NCI-H1105 (cell line): ENCODE measurements around the gene CDON.

Experiments
- DNase-seq: peaks from one replicate; lab custom pipeline; 2025; lab: John Stamatoyannopoulos, UW

Gene CDON, protein sequence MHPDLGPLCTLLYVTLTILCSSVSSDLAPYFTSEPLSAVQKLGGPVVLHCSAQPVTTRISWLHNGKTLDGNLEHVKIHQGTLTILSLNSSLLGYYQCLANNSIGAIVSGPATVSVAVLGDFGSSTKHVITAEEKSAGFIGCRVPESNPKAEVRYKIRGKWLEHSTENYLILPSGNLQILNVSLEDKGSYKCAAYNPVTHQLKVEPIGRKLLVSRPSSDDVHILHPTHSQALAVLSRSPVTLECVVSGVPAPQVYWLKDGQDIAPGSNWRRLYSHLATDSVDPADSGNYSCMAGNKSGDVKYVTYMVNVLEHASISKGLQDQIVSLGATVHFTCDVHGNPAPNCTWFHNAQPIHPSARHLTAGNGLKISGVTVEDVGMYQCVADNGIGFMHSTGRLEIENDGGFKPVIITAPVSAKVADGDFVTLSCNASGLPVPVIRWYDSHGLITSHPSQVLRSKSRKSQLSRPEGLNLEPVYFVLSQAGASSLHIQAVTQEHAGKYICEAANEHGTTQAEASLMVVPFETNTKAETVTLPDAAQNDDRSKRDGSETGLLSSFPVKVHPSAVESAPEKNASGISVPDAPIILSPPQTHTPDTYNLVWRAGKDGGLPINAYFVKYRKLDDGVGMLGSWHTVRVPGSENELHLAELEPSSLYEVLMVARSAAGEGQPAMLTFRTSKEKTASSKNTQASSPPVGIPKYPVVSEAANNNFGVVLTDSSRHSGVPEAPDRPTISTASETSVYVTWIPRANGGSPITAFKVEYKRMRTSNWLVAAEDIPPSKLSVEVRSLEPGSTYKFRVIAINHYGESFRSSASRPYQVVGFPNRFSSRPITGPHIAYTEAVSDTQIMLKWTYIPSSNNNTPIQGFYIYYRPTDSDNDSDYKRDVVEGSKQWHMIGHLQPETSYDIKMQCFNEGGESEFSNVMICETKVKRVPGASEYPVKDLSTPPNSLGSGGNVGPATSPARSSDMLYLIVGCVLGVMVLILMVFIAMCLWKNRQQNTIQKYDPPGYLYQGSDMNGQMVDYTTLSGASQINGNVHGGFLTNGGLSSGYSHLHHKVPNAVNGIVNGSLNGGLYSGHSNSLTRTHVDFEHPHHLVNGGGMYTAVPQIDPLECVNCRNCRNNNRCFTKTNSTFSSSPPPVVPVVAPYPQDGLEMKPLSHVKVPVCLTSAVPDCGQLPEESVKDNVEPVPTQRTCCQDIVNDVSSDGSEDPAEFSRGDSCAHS (N-terminal part only)

DNA sequence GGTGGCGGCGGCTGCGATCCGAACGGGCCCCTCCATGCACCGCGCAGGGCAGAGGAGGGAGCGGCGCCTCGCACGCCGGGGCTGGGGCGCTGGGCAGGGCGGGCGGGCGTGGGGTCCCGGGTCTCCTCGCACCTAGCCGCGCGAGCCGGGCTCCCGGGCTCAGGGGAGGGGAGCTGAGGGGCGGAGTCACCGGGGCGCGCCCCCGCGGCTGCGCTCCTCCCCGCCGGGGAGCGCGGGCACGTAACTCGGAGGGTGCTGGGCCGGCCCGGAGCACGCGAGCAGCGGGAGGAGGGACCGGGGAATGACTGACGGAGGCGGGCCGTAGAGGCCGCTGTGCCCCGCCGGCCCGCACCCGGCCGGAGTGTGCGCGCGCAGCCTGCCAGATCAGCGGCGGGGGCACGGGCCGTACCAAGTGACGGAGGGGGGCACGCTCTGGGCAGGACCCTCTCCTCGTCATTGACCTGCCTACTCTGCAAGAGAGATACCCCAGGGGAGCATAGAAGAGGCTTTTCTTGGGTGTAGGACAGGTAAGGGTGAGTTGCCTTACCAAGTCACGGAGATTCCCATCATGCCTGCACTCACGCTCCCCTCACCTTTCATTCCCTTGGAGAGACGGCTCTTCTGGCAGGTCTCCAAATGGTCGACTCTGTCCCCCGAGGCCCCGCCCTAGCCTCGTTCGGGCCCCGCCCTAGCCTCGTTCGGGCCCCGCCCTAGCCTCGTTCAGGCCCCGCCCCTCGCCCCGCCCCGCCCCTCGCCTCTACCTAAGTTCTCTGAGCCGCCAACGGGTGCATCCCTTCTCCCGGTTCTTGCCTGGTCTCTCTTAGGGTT is at the start of gene CDON:
Gene CDON (minus strand): TSS at position 188 of the 828 bp plus-strand sequence. CDS start 39,390 bp downstream, outside the sequence.
- DNase-seq = peak; percentile 97

DNA sequence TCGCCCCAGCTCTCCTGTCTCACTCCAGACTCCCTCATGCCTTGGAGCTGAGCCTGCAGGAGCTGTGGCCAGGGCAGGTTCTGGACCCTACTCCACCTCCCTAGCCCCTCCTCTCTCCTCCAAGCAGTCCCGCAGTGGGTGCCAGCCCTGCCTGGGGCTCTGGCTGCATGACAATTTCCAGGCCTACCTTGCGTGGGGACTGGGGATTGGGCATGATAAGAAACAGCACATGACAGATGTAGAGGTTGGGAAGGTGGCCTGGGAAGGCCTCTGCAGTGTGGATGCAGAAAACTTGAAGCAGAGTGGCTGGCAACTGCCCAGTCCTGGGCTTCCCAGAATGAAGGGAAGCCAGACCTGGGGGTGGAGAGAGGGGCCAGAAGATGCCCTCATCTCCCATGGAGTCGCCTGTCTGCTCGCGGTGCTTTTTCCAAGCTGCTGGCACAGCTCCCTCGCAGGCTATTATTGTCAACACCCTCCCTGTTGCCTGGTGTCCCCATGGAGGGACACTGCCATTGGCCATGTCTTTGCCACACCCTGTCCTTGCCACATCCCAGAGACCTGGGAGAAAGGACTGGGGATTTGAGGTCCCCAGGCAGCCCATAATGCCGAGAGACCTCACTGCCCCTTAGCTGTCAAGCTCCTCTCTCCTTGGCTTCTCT is 48.9 kb upstream of the CDON start:
- no peak for DNase-seq

GRCh38 chr11:126109941-126110731 is 47.5 kb upstream of the CDON start:
- DNase-seq = no peak

DNA sequence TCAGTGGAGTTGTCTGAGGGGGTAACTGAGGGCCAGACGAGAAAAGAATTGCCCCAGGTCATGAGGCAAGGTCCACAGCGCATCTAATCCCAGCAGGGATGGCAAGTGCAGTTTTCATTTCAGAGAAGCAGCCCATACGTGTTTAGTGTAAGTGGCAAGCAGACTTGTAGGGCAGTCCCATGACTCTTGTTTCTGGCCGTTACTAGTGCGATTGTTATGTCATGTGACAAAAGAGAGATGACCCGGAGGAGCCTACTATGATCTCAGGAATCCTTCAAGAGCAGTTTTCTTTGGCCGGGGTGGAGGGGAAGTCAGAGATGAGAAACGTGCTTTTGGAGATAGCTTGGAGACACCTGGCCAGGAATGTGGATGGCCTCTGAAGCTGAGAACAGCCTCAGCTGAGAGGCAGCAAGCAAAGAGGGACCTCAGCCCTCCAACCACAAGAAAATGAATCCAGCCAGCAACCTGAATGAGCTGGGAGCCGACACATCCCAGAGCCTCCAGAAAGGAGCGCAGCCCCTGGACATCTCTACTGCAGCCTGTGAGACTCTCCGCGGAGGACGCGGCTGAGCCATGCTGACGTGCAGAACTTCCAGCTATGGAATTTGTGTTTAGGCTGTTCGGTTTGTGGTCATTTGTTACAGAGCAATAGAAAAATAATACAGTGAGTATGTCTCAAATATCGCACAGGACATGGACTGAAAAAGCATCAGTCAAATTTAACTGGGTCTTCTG is 44.1 kb upstream of the CDON start:
- DNase-seq = no peak

DNA sequence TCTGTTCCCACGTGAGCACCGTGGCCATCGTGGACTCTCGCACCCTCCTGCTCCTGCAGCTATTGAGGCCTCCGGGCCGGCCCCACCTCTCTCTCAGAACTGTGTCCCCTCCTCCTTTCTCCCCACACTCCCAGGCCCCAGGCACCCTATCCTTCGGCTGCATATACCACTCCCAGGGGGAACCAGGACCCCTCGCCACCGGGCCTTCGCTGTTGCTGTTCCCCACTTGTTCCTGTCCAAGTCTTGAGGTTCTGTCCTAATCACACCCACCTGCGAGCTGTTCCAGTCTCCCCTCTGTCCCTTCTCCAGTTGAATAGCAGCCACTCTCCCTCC is 43.0 kb upstream of the CDON start:
- no peak for DNase-seq

DNA sequence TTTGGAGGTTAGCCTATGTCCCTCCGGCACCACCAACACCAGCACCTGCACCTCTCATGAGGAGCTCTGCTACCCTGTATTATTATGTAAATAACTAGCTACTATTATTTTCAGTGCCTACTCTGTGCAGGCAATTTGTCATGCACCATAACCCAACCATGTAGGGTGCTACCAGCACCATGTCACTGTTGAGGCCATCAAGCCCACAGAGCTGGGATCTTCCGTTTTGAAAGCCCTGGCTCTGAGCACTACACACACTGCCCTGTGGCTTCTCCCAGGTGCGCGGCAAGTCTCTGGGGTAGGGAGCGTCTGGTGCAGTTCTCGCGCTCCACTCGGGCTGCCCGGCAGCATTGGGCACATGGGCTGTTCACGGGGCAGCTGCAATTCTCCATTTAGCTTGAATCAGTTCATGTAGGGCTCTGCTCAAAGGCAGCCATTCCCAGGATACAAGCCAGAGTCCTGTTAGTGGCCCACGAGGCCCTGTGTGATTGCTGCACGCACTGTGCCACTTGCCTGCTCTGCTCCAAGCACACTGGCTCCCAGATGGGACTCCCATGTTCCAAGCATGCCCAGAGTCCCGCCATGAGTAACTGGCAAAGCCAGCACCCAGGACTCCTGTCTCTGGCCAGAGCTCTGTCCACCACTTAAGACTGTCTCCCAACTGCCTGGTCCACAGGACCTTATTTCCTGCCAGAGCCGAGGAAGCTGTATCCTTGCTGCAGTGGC is 42.5 kb upstream of the CDON start:
- no peak for DNase-seq

DNA sequence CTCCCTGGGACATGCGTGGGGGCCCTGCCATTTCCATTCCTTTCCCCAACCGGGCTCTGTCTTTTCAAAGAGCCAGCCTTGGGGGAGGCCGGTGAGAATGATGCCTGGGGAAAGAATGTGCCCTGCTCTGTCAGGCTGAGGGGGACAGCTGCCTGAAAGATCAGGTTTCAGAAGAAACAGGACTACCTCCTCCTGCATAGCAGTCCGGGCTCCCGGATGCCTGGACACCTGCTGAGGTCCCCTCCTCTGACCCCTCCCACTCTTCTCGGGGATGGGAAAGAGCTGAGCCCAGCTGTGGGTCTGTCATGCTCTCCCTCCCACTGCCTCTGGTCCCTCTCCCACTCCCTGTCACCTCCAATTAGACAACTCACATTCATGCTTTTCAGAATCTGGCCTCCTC is 41.8 kb upstream of the CDON start:
- peak; percentile 42 for DNase-seq

- DNase-seq = no peak
These were observed 40.5 kb upstream of the CDON start for GRCh38 chr11:126103150-126103549.

GRCh38 chr11:126102436-126102981 is 39.8 kb upstream of the CDON start:
- DNase-seq = peak; percentile 6

DNA sequence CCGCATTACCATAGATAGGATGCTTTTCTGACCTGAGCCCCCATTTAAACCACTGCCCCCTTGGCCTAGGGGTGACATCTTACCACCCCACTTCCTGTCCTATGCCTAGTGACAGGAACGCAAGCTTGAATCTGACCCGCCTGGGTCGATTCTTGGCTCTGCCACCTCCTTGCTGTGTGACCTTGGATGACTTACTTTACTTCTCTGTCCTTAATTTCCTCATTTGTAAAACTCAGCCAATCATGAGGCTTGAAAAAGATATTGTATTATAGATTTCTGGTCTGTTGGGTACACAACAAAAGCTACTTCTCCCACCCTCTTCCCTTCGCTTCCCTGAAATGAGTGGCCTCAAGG is 39.2 kb upstream of the CDON start:
- no peak for DNase-seq

DNA sequence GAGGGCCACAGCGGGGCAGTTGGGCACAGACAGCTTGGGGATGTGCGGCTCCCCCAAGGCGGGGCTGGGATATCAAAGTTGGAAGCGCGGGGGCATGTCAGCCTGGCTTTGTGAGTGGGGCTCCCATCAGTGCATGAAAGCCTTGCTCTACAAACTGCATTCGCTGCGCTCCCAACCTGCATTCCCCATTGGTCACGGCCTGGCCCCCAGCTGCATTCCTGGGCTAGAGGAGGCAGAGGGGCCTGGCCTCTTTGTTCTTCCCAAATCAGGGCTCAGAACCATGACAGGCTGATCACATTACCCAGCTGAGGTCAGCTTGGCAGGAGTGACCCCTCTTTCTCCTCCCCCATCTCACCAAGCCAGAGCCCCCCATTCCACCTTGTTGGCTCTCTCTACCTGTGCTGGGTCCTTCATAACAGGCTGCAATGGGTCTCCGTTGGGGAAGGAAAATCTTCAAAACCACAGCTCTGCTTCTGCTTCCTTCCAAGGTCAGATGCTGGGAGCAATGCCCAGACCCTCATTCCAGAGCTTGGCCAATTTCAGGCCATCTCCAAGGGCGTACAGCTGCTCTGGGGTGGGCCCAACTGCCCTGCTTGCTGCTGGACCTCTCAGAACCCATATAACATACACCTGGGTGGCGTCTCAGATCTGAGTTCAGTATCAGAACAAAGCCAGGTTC is 38.7 kb upstream of the CDON start:
- no peak for DNase-seq

DNA sequence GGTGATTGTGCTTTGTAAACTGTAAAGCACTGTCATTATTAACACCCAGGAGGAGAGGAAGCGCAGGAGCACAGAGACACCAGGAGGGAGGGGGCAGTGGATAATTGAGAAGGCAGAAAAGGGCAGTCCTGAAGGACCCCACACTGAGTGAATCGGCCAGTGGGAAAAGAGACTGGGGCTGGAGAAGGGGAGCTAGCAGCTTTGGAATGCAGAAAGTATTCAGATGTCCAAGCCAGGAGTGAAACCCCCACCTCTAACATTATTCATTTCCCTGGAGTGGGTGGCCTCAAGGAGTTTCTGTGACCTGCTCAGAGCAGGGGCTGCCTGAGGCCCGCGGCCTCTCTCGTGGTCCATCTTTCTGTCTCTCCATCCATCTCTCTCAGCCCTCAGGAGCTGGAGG is 38.0 kb upstream of the CDON start:
- no peak for DNase-seq

DNA sequence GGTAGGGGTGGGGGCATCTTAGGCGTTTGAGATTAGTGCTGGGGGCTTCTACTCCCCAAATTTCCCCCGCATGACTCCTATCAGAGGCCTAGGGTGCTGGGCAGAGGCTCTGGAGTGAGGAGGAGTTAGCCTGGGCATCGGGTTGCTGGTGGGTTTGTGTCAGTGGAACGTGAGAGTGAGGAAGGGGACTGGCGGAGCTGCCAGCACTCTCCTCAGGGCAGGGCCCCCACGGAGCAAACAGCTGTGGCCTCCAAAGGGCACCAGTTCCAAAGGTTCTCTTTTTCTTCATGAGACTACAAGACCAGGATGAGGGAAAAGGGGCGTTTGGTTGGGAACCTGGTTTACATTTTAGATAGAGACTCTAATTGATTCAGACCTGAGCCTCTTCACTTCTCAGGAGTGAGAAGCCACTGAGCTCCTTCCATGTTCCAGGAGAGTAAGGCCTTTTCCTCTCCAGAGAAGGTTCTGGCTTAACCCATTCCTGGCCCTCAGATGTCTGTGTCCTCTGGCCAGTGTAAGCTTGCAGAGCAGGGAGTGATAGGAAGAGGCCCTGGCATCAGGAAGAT is 35.6 kb upstream of the CDON start:
- no peak for DNase-seq

DNA sequence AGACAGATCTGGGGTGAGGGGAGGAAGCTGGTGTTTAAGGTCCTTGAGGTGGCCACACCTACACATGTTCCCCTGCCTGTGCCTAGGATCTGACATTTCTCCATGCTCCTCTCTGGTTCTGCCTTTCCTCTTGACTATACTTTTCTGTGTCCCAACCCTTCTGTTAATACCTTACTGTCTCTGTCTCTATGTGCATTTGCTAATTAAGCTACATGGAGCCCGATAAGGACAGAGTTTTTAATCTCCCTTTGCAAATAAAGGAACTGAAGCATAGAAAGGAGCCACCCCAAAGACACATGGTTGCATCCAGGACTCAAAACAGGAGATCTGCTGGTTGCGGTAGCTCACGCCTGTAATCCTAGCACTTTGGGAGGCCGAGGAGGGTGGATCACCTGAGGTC is 33.1 kb upstream of the CDON start:
- DNase-seq = no peak

DNA sequence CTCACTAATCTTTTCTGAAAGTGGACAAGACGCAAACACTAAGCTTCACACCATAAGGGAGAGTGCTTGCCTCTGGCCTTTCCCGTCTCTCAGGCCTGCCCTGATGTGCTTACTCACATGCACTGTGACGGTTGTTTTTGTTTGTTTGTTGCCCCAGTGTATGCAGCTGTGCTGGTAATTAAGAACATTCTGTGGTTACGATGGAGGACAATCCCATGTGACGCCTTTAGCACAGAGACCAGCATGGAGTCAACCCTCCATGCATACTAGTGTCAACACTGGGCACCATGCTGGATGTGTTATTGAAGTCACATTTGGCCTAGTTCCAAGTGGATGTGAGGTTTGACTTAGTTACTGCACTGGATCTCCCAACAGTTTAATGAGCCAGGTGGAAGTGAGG is 27.8 kb upstream of the CDON start:
- DNase-seq = peak; percentile 93

DNA sequence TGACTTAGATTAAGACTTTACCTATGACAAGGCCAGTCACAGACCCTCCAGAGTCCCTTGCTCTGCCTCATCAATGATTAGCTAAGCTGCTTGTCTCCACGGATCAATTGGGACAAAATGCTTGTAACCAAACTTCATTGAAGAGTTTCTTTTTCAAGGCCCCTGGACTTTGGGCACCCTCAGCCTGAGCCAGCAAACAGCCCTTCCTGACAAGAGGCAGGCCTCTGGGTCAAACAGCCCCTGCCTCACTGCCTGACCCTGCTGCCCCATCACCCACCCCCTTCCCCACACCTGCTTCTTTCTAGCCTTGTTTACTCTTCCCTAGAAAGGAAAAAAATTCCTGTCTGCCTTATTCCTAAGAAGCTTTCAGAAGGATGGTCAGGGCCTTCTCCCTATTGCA is 26.3 kb upstream of the CDON start:
- DNase-seq = no peak

DNA sequence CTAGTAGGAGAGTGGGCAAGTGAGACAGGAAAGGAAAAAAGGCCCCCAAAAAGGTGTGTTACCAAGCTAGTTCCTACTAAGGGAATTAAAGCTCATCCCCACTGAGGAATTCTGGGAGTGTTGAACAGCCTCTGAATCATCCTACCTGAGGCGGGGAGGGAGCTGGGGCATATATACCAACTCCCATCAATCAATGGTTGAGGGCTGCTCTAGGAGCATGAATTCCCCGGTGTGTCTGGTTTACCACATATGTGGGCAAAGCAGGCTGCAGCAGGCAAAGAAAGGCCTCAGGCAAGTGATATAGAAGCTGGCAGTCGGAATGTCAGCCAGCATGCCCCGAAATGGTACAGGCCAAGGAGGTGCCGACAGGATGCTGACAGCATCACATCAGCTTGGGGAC is 23.6 kb upstream of the CDON start:
- DNase-seq = no peak

DNA sequence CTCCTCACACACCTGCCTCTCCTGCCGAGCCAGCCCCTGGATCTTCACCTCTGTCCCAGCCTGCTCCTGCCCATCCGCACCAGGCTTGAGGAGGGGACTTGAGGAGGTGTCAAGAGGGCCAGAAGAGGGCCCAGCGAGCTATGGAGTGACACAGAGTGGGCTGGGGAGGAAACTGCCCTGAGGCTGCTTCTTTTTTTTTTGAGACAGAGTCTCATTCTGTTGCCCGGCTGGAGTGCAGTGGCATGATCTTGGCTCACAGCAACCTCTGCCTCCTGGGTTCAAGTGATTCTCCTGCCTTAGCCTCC is 21.9 kb upstream of the CDON start:
- no peak for DNase-seq
